Activated CD4-positive, alpha-beta T cell treated with anti-CD3 and anti-CD28 coated beads, Interleukin-2, amount 50 U/mL, for 48 hours (primary cell): ENCODE measurements around the gene SLC7A5.
"Not testable (repeated sequence)": the region's sequence is repeated elsewhere in the genome, so short reads cannot be mapped to it uniquely, and the experiment has no call there.

Experiments used
- DNase-seq, 2 experiments: peaks; one replicate each; pipeline ENCODE4 v3.0.0-alpha.2; 2020

The SLC7A5 gene

GRCh38 chr16:87789437-87790291 lies 79.6 kb downstream of the SLC7A5 start:
- no peak for DNase-seq

- DNase-seq, result not testable (repeated sequence)
These were observed 80.4 kb downstream of the SLC7A5 start for GRCh38 chr16:87788730-87789436.

DNA sequence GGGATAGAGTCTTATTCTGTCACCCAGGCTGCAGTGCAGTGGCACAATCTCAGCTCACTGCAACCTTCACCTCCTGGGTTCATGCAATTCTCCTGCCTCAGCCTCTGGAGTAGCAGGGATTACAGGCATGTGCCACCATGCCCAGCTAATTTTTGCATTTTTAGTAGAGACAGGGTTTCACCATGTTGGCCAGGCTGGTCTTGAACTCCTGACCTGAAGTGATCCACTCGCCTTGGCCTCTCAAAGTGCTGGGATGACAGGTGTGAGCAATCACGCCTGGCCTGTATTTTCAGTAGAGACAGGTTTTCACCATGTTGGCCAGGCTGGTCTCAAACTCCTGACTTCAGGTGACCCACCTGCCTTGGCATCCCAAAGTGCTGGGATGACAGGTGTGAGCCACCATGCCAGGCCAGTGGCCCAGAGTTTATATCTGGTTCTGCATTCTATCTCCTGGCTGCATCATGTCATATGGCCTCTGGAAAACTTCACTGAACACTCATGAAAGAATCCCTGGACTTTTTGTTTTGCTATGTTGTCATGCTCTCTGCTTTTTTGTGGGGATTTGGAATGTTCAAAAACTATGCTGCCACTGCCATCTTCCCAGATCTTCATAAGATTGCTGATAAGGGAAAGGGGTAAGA lies 81.7 kb downstream of the SLC7A5 start:
- not testable (repeated sequence) for DNase-seq

DNA sequence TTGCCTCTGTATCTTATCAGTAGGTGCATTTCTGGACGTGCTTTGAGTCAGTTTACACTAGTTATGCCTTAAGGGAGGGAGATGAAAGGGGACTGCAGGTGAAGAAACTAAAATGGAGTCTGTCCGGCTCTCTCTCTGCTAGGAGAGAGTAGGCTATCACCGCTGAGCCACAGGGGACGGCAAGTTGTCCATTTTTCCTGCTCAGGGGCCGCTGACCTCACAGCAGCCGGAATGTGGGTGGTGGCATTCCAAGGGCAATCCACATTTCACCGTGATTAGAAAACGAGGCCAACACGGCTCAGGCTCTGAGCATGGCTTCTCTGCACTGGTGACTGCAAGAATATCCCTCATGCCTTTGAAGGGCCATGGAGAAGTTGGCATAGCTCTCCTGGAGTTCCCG lies 84.5 kb downstream of the SLC7A5 start:
- DNase-seq, result no peak

DNA sequence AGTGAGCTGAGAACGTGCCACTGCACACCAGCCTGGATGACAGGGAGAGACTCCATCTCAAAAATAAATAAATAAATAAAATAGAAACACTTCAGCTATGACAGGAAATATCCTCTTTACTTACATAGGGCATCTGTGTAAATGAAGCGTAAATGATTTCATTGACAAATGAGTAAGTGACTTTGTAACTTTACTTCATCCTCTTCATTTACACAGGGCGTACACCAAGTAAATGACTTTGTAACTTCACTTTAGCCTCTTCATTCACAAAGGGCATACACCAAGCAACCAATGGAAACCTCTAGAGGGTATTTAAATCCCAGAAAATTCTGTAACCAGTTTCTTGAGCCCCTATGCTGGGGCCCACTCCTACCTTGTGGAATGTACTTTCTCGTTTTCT lies 87.3 kb downstream of the SLC7A5 start:
- no peak for DNase-seq

DNA sequence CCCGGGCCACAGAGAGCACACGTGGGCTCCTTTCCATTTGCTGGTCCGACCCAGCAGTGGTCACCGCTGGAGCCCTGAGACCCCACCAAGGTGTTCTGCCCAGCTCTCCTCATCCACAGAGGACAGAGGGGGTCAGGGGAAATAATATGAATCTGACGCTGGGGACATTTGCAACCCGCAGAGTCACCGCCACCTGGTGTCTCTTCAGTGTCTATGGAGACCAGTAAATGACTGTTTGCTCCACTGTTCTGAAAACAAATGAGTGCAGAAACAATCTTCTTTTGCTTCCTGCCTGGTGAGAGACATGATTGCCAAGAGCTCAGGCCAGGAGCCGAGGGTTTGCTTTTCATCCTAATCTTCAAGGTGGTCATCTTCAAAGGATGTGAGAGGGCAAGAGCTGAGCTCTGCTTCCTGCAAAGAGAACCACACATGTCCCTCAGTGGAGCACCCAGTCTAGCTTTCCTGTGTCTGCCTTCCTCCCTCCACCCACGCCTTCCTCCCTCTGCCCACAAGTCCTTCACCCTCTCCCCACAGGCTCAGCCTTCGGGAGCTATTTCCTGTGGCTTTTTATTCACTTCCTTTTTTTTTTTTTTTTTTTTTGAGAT lies 88.8 kb downstream of the SLC7A5 start:
- peak; percentile 72 to 82 for DNase-seq
